Right lobe of liver (tissue), 4 donors: ENCODE results near the gene CYP46A1.

Experiments
- CTCF ChIP-seq, 4 donors: fragments of 200-600 bp in 3 of 4; fragments of 450-650 bp in 1 of 4; IDR thresholded peaks; one replicate each; pipeline versions ENCODE4 v1.5.1 to v1.8.0; 2016 to 2022; ENCODE audit warnings: antibody characterized with exemption in 4 of 4, mild to moderate bottlenecking in 2 of 4
- POLR2A ChIP-seq: fragments of 450-650 bp; IDR thresholded peaks from one replicate; pipeline ENCODE4 v1.6.1; 2017; ENCODE audit warnings: antibody characterized with exemption, mild to moderate bottlenecking
- donor health status: DM: no; HTN: no; CAD: no.
- donor health status: DM: no; HTN: no; CAD: no.
- donor health status: DM: no; HTN: yes; CAD: no.

GRCh38 chr14:99713972-99714371, 29.9 kb downstream of the CYP46A1 start:
- TF ChIP-seq POLR2A (no peak), CTCF (IDR thresholded peaks at IDR 0.05) (no peak)
